Pancreas (tissue), 10 donors: ENCODE measurements around the gene PRRT1. TPM values are rescaled to one million over a fixed set of nuclear protein-coding genes. Genes with fewer than 3 reads are reported as not detected.

Source experiments
- ATAC-seq, 4 donors: fragments of 200-7000 bp; cut with Tn5 transposase; one replicate each; pipeline versions ENCODE4 v1.8.0 to v1.9.1; 2020; ENCODE audit warnings: mild to moderate bottlenecking in 4 of 4, moderate library complexity in 4 of 4
- DNase-seq, 6 donors: peaks; one replicate each; pipeline ENCODE4 v3.0.0-alpha.2; 2020
- FAIRE-seq: peaks from 2 replicates; lab custom pipeline; 2012; peaks lifted over from hg19 to GRCh38; lab: Jason Lieb, UNC
- H3K27ac ChIP-seq, 4 donors: fragments of 200-600 bp; sonication (generic); 1 replicate in 3 of 4; 2 replicates in 1 of 4; pipeline versions ENCODE4 v1.5.0 to v1.8.0; 2020
- H3K27me3 ChIP-seq, 4 donors: fragments of 200-600 bp; one replicate each; pipeline ENCODE4 v1.8.0; 2021
- H3K36me3 ChIP-seq, 3 donors: fragments of 200-600 bp; sonication (generic) in 1 of 3; one replicate each; pipeline versions ENCODE4 v1.5.0 to v1.8.0; 2020 to 2021
- H3K4me1 ChIP-seq, 3 donors: fragments of 200-600 bp; one replicate each; pipeline ENCODE4 v1.8.0; 2021
- H3K4me3 ChIP-seq, 4 donors: fragments of 200-600 bp; sonication (generic) in 2 of 4; one replicate each; pipeline versions ENCODE4 v1.5.0 to v1.8.0; 2020 to 2021
- H3K9me3 ChIP-seq, 4 donors: fragments of 200-600 bp; one replicate each; pipeline ENCODE4 v1.8.0; 2021
- CTCF ChIP-seq, 4 donors: fragments of 200-600 bp; sonication (generic) in 3 of 4; IDR thresholded peaks; one replicate each; pipeline versions ENCODE4 v1.5.0 to v1.8.0; 2021; ENCODE audit warnings: antibody characterized with exemption in 4 of 4
- WGBS, 2 donors: extraction: QIAGEN DNeasy Blood & Tissue Kit; methylation state at CpG; one replicate each; pipeline ENCODE4 v1.1.7; 2013; 5-methylcytosine and 5-hydroxymethylcytosine counted together
- intact Hi-C, 3 donors: fragments of 100-400 bp; cut with DNase I; formaldehyde crosslinking; loops; one replicate each; pipeline versions ENCODE4 v1.11.1 to v1.14.2; 2022
- polyA plus RNA-seq, 2 donors: library from polyadenylated mRNA; stranded (reverse); fragments of 200-250 nt; gene quantifications; one replicate each; pipeline ENCODE4 v1.2.3, GENCODE V29; 2013
- total RNA-seq, 6 donors: library from RNA; stranded (reverse); fragmentation: NEBNext Ultra II Directional in 4 of 6; extraction: Animal tissue kit (Norgen Biotek cat#: 25700) in 4 of 6; gene quantifications; one replicate each; pipeline versions ENCODE4 v1.2.1 to v1.2.4, GENCODE V29; 2021 to 2023
- donor health status: healthy with polysubstance abuse.
- donor health status: DM: no; HTN: no; CAD: no; lungs with moderate emphysema.
- donor health status: DM: no; HTN: no; CAD: no.
- donor health status: control.
- donor health status: control.
- donor health status: Bipolar disorder and iron deficiency.
- donor health status: DM: yes; HTN: yes; CAD: no.
- donor health status: DM: no; HTN: no; CAD: no.
- donor health status: DM: no; HTN: no; CAD: no.
- donor health status: DM: yes; HTN: yes; CAD: no.

PRRT1 gene
- total and polyA plus RNA-seq, 8 donors = 0.08 to 5.8 (median 0.47) TPM

GRCh38 chr6:32183030-32183429 is 31.3 kb upstream of the PRRT1 start:
- no peak for FAIRE-seq

GRCh38 chr6:32182555-32182981 is 30.8 kb upstream of the PRRT1 start:
- no peak for TF ChIP-seq CTCF (IDR thresholded peaks at IDR 0.05)
- DNase-seq (peak in 2 of 6 donors; percentile 18 to 53), ATAC-seq (no peak), FAIRE-seq (no peak)
- Histone ChIP-seq H3K36me3 (no peaks in the 10 kb centered on the region), H3K4me3 (no peak overlapping the region), H3K27me3 (no peaks in the 10 kb centered on the region), H3K4me1 (peaks cover 4 to 11% (median 5%) of the 10 kb centered on the region in 3 donors), H3K9me3 (no peaks in the 10 kb centered on the region), H3K27ac (no peak overlapping the region)
- intact Hi-C loops = no loop called here
- WGBS, 2 donors = 87 to 91% methylated on average over 10 of the region's 10 CpGs

More at GRCh38 chr6:32183030-32183429, 31.3 kb upstream of the PRRT1 start:
- Histone ChIP-seq H3K9me3 (no peaks in the 10 kb centered on the region), H3K27me3 (no peaks in the 10 kb centered on the region), H3K4me3 (no peak overlapping the region), H3K27ac (no peak overlapping the region), H3K4me1 (peaks cover 4 to 11% (median 5%) of the 10 kb centered on the region in 3 donors), H3K36me3 (no peaks in the 10 kb centered on the region)
- 85 to 86% methylated on average over 3 of the region's 3 CpGs for WGBS, 2 donors
- DNase-seq (no peak), ATAC-seq (no peak)
- intact Hi-C loops = no loop called here
- TF ChIP-seq CTCF (IDR thresholded peaks at IDR 0.05) = no peak

- Histone ChIP-seq H3K36me3 (no peaks in the 10 kb centered on the region), H3K9me3 (no peaks in the 10 kb centered on the region), H3K27me3 (no peaks in the 10 kb centered on the region), H3K27ac (no peak overlapping the region), H3K4me3 (no peak overlapping the region), H3K4me1 (peaks cover 7 to 11% (median 7%) of the 10 kb centered on the region in 3 donors)
- FAIRE-seq (no peak), DNase-seq (peak in 1 of 6 donors; percentile 6), ATAC-seq (no peak)
- intact Hi-C loops = no loop called here
- 85 to 86% methylated on average over 10 of the region's 10 CpGs for WGBS, 2 donors
- no peak for TF ChIP-seq CTCF (IDR thresholded peaks at IDR 0.05)
Observed at GRCh38 chr6:32181915-32182529, 30.3 kb upstream of the PRRT1 start.

- H3K9me3 ChIP-seq = no peaks in the 10 kb centered on the region
- H3K4me1 ChIP-seq = peaks cover 15 to 18% (median 15%) of the 10 kb centered on the region in 3 donors
- 90 to 96% methylated on average over 12 to 15 of the region's 15 CpGs for WGBS, 2 donors
- ATAC-seq (no peak), FAIRE-seq (no peak), DNase-seq (peak in 2 of 6 donors; percentile 12 to 27)
- no peaks in the 10 kb centered on the region for H3K36me3 ChIP-seq
- H3K27me3 ChIP-seq = no peaks in the 10 kb centered on the region
- H3K27ac ChIP-seq = no peak overlapping the region
- no peak for TF ChIP-seq CTCF (IDR thresholded peaks at IDR 0.05)
- intact Hi-C loops = no loop called here
- H3K4me3 ChIP-seq = no peak overlapping the region
Observed at GRCh38 chr6:32181148-32181702, 29.5 kb upstream of the PRRT1 start.
